Kidney (tissue), 14 donors: Measurements from ENCODE around the gene ETS1. TPM values are rescaled to one million over a fixed set of nuclear protein-coding genes. Genes with fewer than 3 reads are reported as not detected.

ENCODE experiments used
- DNase-seq, 5 donors: peaks; one replicate each; pipeline ENCODE4 v3.0.0-alpha.2; 2013 to 2020
- FAIRE-seq: peaks from 2 replicates; lab custom pipeline; 2012; peaks lifted over from hg19 to GRCh38; lab: Jason Lieb, UNC
- H3K27ac ChIP-seq, 2 donors: one replicate each; pipeline ENCODE4 v1.7.0; 2013; ENCODE audit warnings: low read depth in 2 of 2, low read length in 2 of 2, inconsistent platforms in 1 of 2
- H3K27me3 ChIP-seq: one replicate; pipeline ENCODE4 v1.7.1; 2013; ENCODE audit warnings: low read length, inconsistent platforms; ENCODE audit not compliant: control insufficient read depth, insufficient read depth
- H3K36me3 ChIP-seq, 3 donors: one replicate each; pipeline versions ENCODE4 v1.7.0 to v1.7.1; 2013; ENCODE audit warnings: low read length in 3 of 3, control low read depth in 1 of 3, inconsistent platforms in 1 of 3; ENCODE audit not compliant: insufficient read depth in 3 of 3, control insufficient read depth in 2 of 3
- H3K4me1 ChIP-seq, 3 donors: one replicate each; pipeline versions ENCODE4 v1.7.0 to v1.7.1; 2013; ENCODE audit warnings: low read length in 3 of 3, inconsistent platforms in 1 of 3, low read depth in 1 of 3; ENCODE audit not compliant: control insufficient read depth in 2 of 3, insufficient read depth in 2 of 3
- H3K4me3 ChIP-seq, 3 donors: one replicate each; pipeline versions ENCODE4 v1.7.0 to v1.8.1; 2013; ENCODE audit warnings: low read length in 3 of 3, control low read depth in 1 of 3, inconsistent platforms in 1 of 3
- H3K9ac ChIP-seq, 3 donors: one replicate each; pipeline versions ENCODE4 v1.7.0 to v1.7.1; 2013; ENCODE audit warnings: low read length in 3 of 3, control low read depth in 1 of 3, inconsistent platforms in 1 of 3
- H3K9me3 ChIP-seq, 3 donors: one replicate each; pipeline versions ENCODE4 v1.7.0 to v1.7.1; 2013; ENCODE audit warnings: low read length in 3 of 3, control low read depth in 1 of 3, inconsistent platforms in 1 of 3; ENCODE audit not compliant: control insufficient read depth in 2 of 3, insufficient read depth in 1 of 3
- CTCF ChIP-seq: IDR thresholded peaks from 3 replicates; pipeline ENCODE4 v1.5.1; 2012; ENCODE audit warnings: mild to moderate bottlenecking, moderate library complexity, borderline replicate concordance; ENCODE audit not compliant: insufficient read depth; ENCODE audit errors: extremely low read depth
- intact Hi-C: fragments of 100-400 bp; cut with DNase I; formaldehyde crosslinking; loops from one replicate; pipeline ENCODE4 v1.11.1; 2022
- polyA plus RNA-seq: library from polyadenylated mRNA; stranded (reverse); fragments of 350-450 nt; fragmentation: Illumina TruSeq; extraction: RNeasy Lipid Tissue Mini Kit (QIAGEN cat#74804); gene quantifications from one replicate; pipeline ENCODE4 v1.2.3, GENCODE V29; 2014; ENCODE audit warnings: low read depth, low replicate concordance; ENCODE audit not compliant: insufficient read depth
- total RNA-seq: library from RNA; stranded (reverse); fragmentation: NEBNext Ultra II Directional; extraction: Animal tissue kit (Norgen Biotek cat#: 25700); gene quantifications from one replicate; pipeline ENCODE4 v1.2.1, GENCODE V29; 2021
- donor health status: control.
- donor health status: control.
- donor health status: control.
- donor health status: control.
- donor health status: control.
- donor health status: DM: yes; HTN: yes; CAD: no.
- donor health status: Normal renal cell carcinoma (clear cell type).

Gene ETS1
- total and polyA plus RNA-seq, 2 donors from 2014 or later, result 23.5 to 124 TPM

GRCh38 chr11:128568166-128568778, 19.1 kb downstream of the ETS1 start:
- Histone ChIP-seq H3K4me1 (peaks cover 0 to 11% (median 0%) of the 10 kb centered on the region in 3 donors), H3K27me3 (no peaks in the 10 kb centered on the region), H3K4me3 (no peak overlapping the region), H3K27ac (peak overlapping the region; percentile 40 to 74), H3K36me3 (no peaks in the 10 kb centered on the region), H3K9me3 (no peaks in the 10 kb centered on the region), H3K9ac (no peak overlapping the region)
- no peak for TF ChIP-seq CTCF
- intact Hi-C loops, result no loop called here
- peak in 3 of 5 donors; percentile 31 to 73 (median 50) for DNase-seq
- no peak for FAIRE-seq

GRCh38 chr11:128567130-128567529, 20.2 kb downstream of the ETS1 start:
- intact Hi-C loops, result no loop called here

GRCh38 chr11:128565881-128566280, 21.5 kb downstream of the ETS1 start:
- TF ChIP-seq CTCF, result no peak
- intact Hi-C loops, result no loop called here
- Histone ChIP-seq H3K27me3 (no peaks in the 10 kb centered on the region), H3K4me1 (peaks cover 0 to 12% (median 0%) of the 10 kb centered on the region in 3 donors), H3K9me3 (no peaks in the 10 kb centered on the region), H3K9ac (no peak overlapping the region), H3K27ac (no peak overlapping the region), H3K36me3 (no peaks in the 10 kb centered on the region), H3K4me3 (no peak overlapping the region)
- DNase-seq, result no peak
- FAIRE-seq, result no peak

More at GRCh38 chr11:128567130-128567529, 20.2 kb downstream of the ETS1 start:
- DNase-seq, result no peak
- Histone ChIP-seq H3K9me3 (no peaks in the 10 kb centered on the region), H3K36me3 (no peaks in the 10 kb centered on the region), H3K27ac (no peak overlapping the region), H3K9ac (no peak overlapping the region), H3K4me3 (no peak overlapping the region), H3K4me1 (peaks cover 0 to 12% (median 0%) of the 10 kb centered on the region in 3 donors), H3K27me3 (no peaks in the 10 kb centered on the region)
- no peak for FAIRE-seq
- no peak for TF ChIP-seq CTCF
